Measurements from ENCODE around the gene GRID2. TPM values are rescaled to one million over a fixed set of nuclear protein-coding genes. Genes with fewer than 3 reads are reported as not detected.

The GRID2 gene
- total and polyA plus RNA-seq, 5 experiments from 2014 or later, result not detected

GRCh38 chr4:92862509-92862908 is 558.7 kb downstream of the GRID2 start:
- H3K27me3 Mint-ChIP-seq, result no peaks in the 10 kb centered on the region
- no peak for DNase-seq
- POLR2A ChIA-PET, result no interaction called here
- no peaks in the 10 kb centered on the region for H3K36me3 Mint-ChIP-seq
- no peaks in the 10 kb centered on the region for H3K4me1 Mint-ChIP-seq
- H3K9me3 Mint-ChIP-seq, result peaks cover 0 to 10% (median 2%) of the 10 kb centered on the region in 9 donors
- no peak for ATAC-seq
- no peak overlapping the region for H3K27ac Mint-ChIP-seq
- H3K4me3 Mint-ChIP-seq, result no peak overlapping the region

- ATAC-seq (no peak), DNase-seq (no peak)
- H3K4me3 Mint-ChIP-seq, result no peak overlapping the region
- H3K4me1 Mint-ChIP-seq, result no peaks in the 10 kb centered on the region
- no peak overlapping the region for H3K27ac Mint-ChIP-seq
- H3K9me3 Mint-ChIP-seq, result peaks cover 0 to 8% (median 2%) of the 10 kb centered on the region in 9 donors
- H3K36me3 Mint-ChIP-seq, result no peaks in the 10 kb centered on the region
- H3K27me3 Mint-ChIP-seq, result no peaks in the 10 kb centered on the region
- POLR2A ChIA-PET, result no interaction called here
Measured at GRCh38 chr4:92864096-92864495, 560.3 kb downstream of the GRID2 start.

DNA sequence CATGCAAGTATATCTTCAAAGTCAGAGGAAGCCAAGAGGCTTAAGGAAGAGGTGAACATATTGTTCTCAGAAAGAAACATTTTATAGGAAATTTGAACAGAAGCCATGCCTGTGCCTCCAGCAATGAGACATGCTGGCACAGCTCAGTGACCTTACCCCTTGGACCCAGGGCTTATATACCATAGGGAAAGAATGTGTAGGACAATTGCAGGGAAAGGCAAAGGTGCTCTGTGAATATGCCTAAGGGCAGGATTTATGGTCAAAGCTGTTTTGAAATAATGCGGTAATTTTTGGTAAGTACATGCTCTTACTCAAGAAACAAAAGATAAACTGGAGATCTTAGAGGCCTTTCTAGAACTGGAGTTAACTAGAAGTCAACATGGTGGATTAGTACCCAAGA is 568.8 kb downstream of the GRID2 start:
- ATAC-seq, result no peak
- H3K4me1 Mint-ChIP-seq, result peaks cover 0 to 2% (median 0%) of the 10 kb centered on the region in 4 donors
- H3K9me3 Mint-ChIP-seq, result peaks cover 0 to 8% (median 0%) of the 10 kb centered on the region in 9 donors
- no peaks in the 10 kb centered on the region for H3K36me3 Mint-ChIP-seq
- no peak overlapping the region for H3K4me3 Mint-ChIP-seq
- H3K27me3 Mint-ChIP-seq, result no peaks in the 10 kb centered on the region
- no peak overlapping the region for H3K27ac Mint-ChIP-seq
- POLR2A ChIA-PET, result no interaction called here
- no peak for DNase-seq

GRCh38 chr4:92885632-92886031 is 581.9 kb downstream of the GRID2 start:
- Mint-ChIP-seq H3K36me3 (no peaks in the 10 kb centered on the region), H3K9me3 (peaks cover 0 to 31% (median 4%) of the 10 kb centered on the region in 9 donors), H3K4me1 (no peaks in the 10 kb centered on the region), H3K27ac (no peak overlapping the region), H3K4me3 (no peak overlapping the region), H3K27me3 (no peaks in the 10 kb centered on the region)
- no peak for DNase-seq
- POLR2A ChIA-PET, result no interaction called here
- no peak for ATAC-seq

DNA sequence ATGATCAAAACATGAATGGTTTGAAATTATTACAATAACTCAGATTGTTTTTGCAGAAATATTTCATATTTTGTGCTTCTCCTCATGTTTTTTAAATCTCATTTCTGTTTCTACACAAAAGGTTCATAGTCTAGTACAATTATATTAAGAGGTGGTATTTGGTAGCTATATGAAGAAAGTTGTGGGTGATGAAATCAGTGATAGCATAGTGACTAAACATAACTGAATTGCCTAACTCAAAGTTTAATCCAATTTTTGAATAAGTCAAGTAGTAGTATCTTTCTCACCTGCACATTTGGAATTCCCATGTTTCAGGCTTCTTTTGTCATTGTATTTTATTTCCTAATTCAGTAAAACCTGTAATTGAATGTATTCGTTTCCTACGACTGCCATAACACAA is 648.7 kb downstream of the GRID2 start:
- POLR2A ChIA-PET, result no interaction called here
- H3K4me3 Mint-ChIP-seq, result no peak overlapping the region
- ATAC-seq (no peak), DNase-seq (no peak)
- peaks cover 0 to 25% (median 7%) of the 10 kb centered on the region in 9 donors for H3K9me3 Mint-ChIP-seq
- no peak overlapping the region for H3K27ac Mint-ChIP-seq
- H3K36me3 Mint-ChIP-seq, result no peaks in the 10 kb centered on the region
- no peaks in the 10 kb centered on the region for H3K27me3 Mint-ChIP-seq
- no peaks in the 10 kb centered on the region for H3K4me1 Mint-ChIP-seq

DNA sequence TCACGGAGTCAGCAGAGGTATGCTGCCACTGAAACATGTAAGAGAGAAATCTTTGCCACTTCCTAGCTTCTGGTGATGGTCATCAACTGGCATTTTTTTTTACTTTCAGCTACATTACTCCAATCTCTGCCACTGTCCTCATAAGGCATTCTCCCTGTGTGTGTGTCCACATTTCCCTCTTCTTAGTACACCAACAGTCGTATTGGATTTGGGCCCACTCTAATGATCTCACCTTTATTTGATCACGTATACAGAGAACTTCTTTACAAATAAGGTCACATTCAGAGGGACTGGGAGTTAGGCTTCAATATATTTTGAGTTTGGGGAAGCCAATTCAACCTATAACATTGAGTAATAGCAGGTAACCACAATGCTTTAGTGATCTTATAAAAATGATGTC is 649.1 kb downstream of the GRID2 start:
- no peak for ATAC-seq
- POLR2A ChIA-PET, result no interaction called here
- Mint-ChIP-seq H3K27ac (no peak overlapping the region), H3K9me3 (peaks cover 0 to 25% (median 8%) of the 10 kb centered on the region in 9 donors), H3K4me1 (no peaks in the 10 kb centered on the region), H3K27me3 (no peaks in the 10 kb centered on the region), H3K4me3 (no peak overlapping the region), H3K36me3 (no peaks in the 10 kb centered on the region)
- no peak for DNase-seq

- Mint-ChIP-seq H3K36me3 (no peaks in the 10 kb centered on the region), H3K4me3 (no peak overlapping the region), H3K27me3 (no peaks in the 10 kb centered on the region), H3K27ac (no peak overlapping the region), H3K4me1 (no peaks in the 10 kb centered on the region), H3K9me3 (peaks cover 0 to 25% (median 8%) of the 10 kb centered on the region in 9 donors)
- ATAC-seq (no peak), DNase-seq (no peak)
- POLR2A ChIA-PET, result no interaction called here
Measured at GRCh38 chr4:92953462-92953861, 649.7 kb downstream of the GRID2 start.

DNA sequence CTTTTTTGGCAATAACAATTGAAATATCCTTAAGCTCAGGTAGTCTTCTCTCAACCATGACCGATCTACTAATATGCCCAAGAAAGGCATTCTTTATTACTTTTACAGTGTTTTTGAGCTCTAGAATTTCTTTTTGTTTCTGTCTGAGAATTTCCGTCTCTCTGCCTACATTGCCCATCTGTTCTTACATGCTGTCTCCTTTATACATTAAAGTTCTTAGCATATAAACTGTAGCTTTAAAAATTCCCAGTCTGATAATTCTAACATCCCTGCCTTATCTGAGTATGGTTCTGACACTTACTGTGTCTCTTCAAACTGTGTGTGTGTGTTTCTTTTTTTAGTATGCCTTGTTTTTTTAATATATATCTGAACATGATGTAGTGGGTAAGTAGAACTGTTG is 658.1 kb downstream of the GRID2 start:
- peaks cover 4 to 40% (median 15%) of the 10 kb centered on the region in 9 donors for H3K9me3 Mint-ChIP-seq
- no peak overlapping the region for H3K4me3 Mint-ChIP-seq
- POLR2A ChIA-PET, result no interaction called here
- no peaks in the 10 kb centered on the region for H3K36me3 Mint-ChIP-seq
- no peaks in the 10 kb centered on the region for H3K4me1 Mint-ChIP-seq
- H3K27me3 Mint-ChIP-seq, result peaks cover 0 to 1% (median 0%) of the 10 kb centered on the region in 5 donors
- DNase-seq (no peak), ATAC-seq (no peak)
- no peak overlapping the region for H3K27ac Mint-ChIP-seq

- peaks cover 0 to 1% (median 0%) of the 10 kb centered on the region in 5 donors for H3K27me3 Mint-ChIP-seq
- H3K9me3 Mint-ChIP-seq, result peaks cover 0 to 34% (median 11%) of the 10 kb centered on the region in 9 donors
- DNase-seq (no peak), ATAC-seq (no peak)
- H3K4me1 Mint-ChIP-seq, result no peaks in the 10 kb centered on the region
- POLR2A ChIA-PET, result no interaction called here
- H3K4me3 Mint-ChIP-seq, result no peak overlapping the region
- H3K36me3 Mint-ChIP-seq, result no peaks in the 10 kb centered on the region
- no peak overlapping the region for H3K27ac Mint-ChIP-seq
Measured at GRCh38 chr4:92962831-92963230, 659.1 kb downstream of the GRID2 start.

GRCh38 chr4:92968556-92968955 is 664.8 kb downstream of the GRID2 start:
- Mint-ChIP-seq H3K4me3 (no peak overlapping the region), H3K27ac (no peak overlapping the region), H3K9me3 (peaks cover 0 to 18% (median 5%) of the 10 kb centered on the region in 9 donors), H3K4me1 (no peaks in the 10 kb centered on the region), H3K27me3 (no peaks in the 10 kb centered on the region), H3K36me3 (no peaks in the 10 kb centered on the region)
- POLR2A ChIA-PET, result no interaction called here
- DNase-seq (no peak), ATAC-seq (no peak)

- ATAC-seq (no peak), DNase-seq (no peak)
- Mint-ChIP-seq H3K4me3 (no peak overlapping the region), H3K4me1 (no peaks in the 10 kb centered on the region), H3K36me3 (no peaks in the 10 kb centered on the region), H3K27me3 (no peaks in the 10 kb centered on the region), H3K27ac (no peak overlapping the region), H3K9me3 (peaks cover 0 to 18% (median 5%) of the 10 kb centered on the region in 9 donors)
- POLR2A ChIA-PET, result no interaction called here
Measured at GRCh38 chr4:92968996-92969395, 665.2 kb downstream of the GRID2 start.

- no peak overlapping the region for H3K27ac Mint-ChIP-seq
- POLR2A ChIA-PET, result no interaction called here
- H3K36me3 Mint-ChIP-seq, result no peaks in the 10 kb centered on the region
- DNase-seq (no peak), ATAC-seq (no peak)
- H3K9me3 Mint-ChIP-seq, result peaks cover 0 to 19% (median 4%) of the 10 kb centered on the region in 9 donors
- H3K4me1 Mint-ChIP-seq, result no peaks in the 10 kb centered on the region
- no peak overlapping the region for H3K4me3 Mint-ChIP-seq
- no peaks in the 10 kb centered on the region for H3K27me3 Mint-ChIP-seq
Measured at GRCh38 chr4:92969650-92970379, 666.0 kb downstream of the GRID2 start.

- Mint-ChIP-seq H3K4me3 (no peak overlapping the region), H3K27me3 (no peaks in the 10 kb centered on the region), H3K9me3 (peaks cover 0 to 19% (median 4%) of the 10 kb centered on the region in 9 donors), H3K27ac (no peak overlapping the region), H3K36me3 (no peaks in the 10 kb centered on the region), H3K4me1 (no peaks in the 10 kb centered on the region)
- POLR2A ChIA-PET, result no interaction called here
- no peak for ATAC-seq
- no peak for DNase-seq
Measured at GRCh38 chr4:92970996-92971395, 667.2 kb downstream of the GRID2 start.

DNA sequence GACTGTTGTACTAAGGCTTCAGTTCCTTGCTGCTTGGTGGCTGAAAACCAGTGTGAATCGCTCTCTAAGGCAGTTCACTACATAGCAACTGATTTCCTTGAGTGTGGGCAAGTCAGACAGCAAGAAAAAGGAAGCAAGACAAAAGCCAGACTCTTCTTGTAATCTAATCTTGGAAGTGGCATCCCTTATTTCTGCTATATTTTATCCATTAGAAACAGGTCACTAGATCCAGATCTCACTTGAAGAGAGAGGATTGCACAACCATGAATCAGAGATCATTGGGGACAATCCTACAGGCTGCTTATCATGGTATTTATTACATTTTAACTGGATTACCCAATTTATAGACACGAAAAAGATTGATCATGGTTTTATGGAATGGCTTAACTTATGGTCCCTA is 684.5 kb downstream of the GRID2 start:
- DNase-seq, result no peak
- peaks cover 0 to 4% (median 0%) of the 10 kb centered on the region in 9 donors for H3K9me3 Mint-ChIP-seq
- H3K27ac Mint-ChIP-seq, result no peak overlapping the region
- POLR2A ChIA-PET, result no interaction called here
- H3K27me3 Mint-ChIP-seq, result no peaks in the 10 kb centered on the region
- H3K4me3 Mint-ChIP-seq, result no peak overlapping the region
- H3K4me1 Mint-ChIP-seq, result no peaks in the 10 kb centered on the region
- H3K36me3 Mint-ChIP-seq, result no peaks in the 10 kb centered on the region
- ATAC-seq, result no peak

Data from naive thymus-derived CD8-positive, alpha-beta T cell (primary cell).